ENCODE data around the gene TWIST2. TPM values are rescaled to one million over a fixed set of nuclear protein-coding genes. Genes with fewer than 3 reads are reported as not detected.

The TWIST2 gene
- total RNA-seq, 1 experiment from 2014 or later, result 0.22 TPM

DNA sequence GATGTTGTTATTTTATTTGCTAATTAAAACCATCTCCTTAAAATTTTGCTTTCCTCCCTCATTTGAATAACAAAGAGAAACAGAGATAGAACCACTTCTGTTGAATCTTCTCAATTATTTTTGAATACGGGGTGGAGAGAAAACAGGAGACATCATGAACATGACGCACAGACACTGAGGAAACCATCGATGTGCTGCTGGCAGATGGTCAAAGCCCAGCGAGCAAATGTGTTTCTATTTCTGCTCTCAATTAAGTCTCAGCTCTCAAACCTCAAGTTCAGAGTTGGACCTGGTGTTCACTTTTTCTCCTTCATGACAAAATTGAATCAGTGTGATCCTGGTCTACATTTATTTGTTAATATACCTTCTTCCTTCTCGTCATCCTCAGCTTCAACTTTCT lies 36.1 kb upstream of the TWIST2 start:
- no peak overlapping the region for H3K18ac ChIP-seq (ENCODE audit: insufficient read length, low read depth, low read length)
- H3K9ac ChIP-seq (ENCODE audit: extremely low read depth, insufficient read length, low read length), result no peak overlapping the region
- H3K27ac ChIP-seq (ENCODE audit: insufficient read length, low read depth, low read length), result no peak overlapping the region
- no peak overlapping the region for H4K8ac ChIP-seq (replicated peaks; ENCODE audit: insufficient read length, low read depth, low read length)
- H3K56ac ChIP-seq (ENCODE audit: insufficient read length, low read depth, low read length), result no peak overlapping the region
- H2AK5ac ChIP-seq (ENCODE audit: insufficient read length, low read length), result no peak overlapping the region
- no peak overlapping the region for H2AFZ ChIP-seq (ENCODE audit: low read length)
- Mint-ChIP-seq H3K4me3 (no peak overlapping the region), H3K27me3 (ENCODE audit: low read depth) (peaks cover 42% of the 10 kb centered on the region), H3K4me1 (no peaks in the 10 kb centered on the region), H3K27ac (no peak overlapping the region), H3K36me3 (ENCODE audit: insufficient read depth in 1 of 3, low read depth in 3 of 3) (peaks cover 4 to 14% (median 11%) of the 10 kb centered on the region in 3 experiments; a peak in 5 of 7 replicates), H3K9me3 (peaks cover 43 to 50% of the 10 kb centered on the region in 2 experiments)
- H2BK20ac ChIP-seq (ENCODE audit: low read depth, low read length, poor library complexity, severe bottlenecking), result no peak overlapping the region
- H3K14ac ChIP-seq (ENCODE audit: insufficient read depth, low read length), result no peak overlapping the region
- no peaks in the 10 kb centered on the region for H3K79me1 ChIP-seq (ENCODE audit: insufficient read depth, low read depth, low read length, poor library complexity, severe bottlenecking)
- H4K91ac ChIP-seq (ENCODE audit: insufficient read length, low read depth, low read length), result no peak overlapping the region
- H3K79me2 ChIP-seq (ENCODE audit: insufficient read depth, low read length), result no peaks in the 10 kb centered on the region
- no peak overlapping the region for H2BK12ac ChIP-seq (ENCODE audit: insufficient read length, low read depth, low read length)
- no peaks in the 10 kb centered on the region for H3K27me3 ChIP-seq (ENCODE audit: insufficient read depth, low read length)
- DNase-seq, result no peak
- H3K9me3 ChIP-seq (ENCODE audit: control insufficient read depth, low read depth, low read length), result no peaks in the 10 kb centered on the region
- no CpG with 5 or more reads among the region's 5 CpGs for WGBS (ENCODE audit: extremely low coverage, insufficient read length, low lambda C conversion rate)
- no peak overlapping the region for H2BK15ac ChIP-seq (ENCODE audit: low read depth, low read length)
- H3T11ph ChIP-seq (ENCODE audit: low read length), result no peak overlapping the region
- H3K4me1 ChIP-seq (ENCODE audit: insufficient read depth, low read length), result no peaks in the 10 kb centered on the region
- no peak overlapping the region for H2BK5ac ChIP-seq (ENCODE audit: insufficient read length, low read length)
- no peaks in the 10 kb centered on the region for H3K23me2 ChIP-seq (ENCODE audit: insufficient read length, low read depth, low read length, poor library complexity, severe bottlenecking)
- no peak overlapping the region for H2BK120ac ChIP-seq (ENCODE audit: low read depth, low read length, poor library complexity, severe bottlenecking)
- peaks cover 2% of the 10 kb centered on the region for H4K20me1 ChIP-seq (ENCODE audit: control insufficient read depth, insufficient read depth, insufficient read length)
- no peak overlapping the region for H4K5ac ChIP-seq (ENCODE audit: insufficient read length, low read depth, low read length)
- TF ChIP-seq, protein P1, sequence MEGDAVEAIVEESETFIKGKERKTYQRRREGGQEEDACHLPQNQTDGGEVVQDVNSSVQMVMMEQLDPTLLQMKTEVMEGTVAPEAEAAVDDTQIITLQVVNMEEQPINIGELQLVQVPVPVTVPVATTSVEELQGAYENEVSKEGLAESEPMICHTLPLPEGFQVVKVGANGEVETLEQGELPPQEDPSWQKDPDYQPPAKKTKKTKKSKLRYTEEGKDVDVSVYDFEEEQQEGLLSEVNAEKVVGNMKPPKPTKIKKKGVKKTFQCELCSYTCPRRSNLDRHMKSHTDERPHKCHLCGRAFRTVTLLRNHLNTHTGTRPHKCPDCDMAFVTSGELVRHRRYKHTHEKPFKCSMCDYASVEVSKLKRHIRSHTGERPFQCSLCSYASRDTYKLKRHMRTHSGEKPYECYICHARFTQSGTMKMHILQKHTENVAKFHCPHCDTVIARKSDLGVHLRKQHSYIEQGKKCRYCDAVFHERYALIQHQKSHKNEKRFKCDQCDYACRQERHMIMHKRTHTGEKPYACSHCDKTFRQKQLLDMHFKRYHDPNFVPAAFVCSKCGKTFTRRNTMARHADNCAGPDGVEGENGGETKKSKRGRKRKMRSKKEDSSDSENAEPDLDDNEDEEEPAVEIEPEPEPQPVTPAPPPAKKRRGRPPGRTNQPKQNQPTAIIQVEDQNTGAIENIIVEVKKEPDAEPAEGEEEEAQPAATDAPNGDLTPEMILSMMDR (conservative IDR thresholded peaks at IDR 0.05), result no peak
- no peak overlapping the region for H3K4ac ChIP-seq (ENCODE audit: low read depth, low read length)
- H3K23ac ChIP-seq (ENCODE audit: insufficient read length, low read depth, low read length), result no peak overlapping the region
- no peak overlapping the region for H3K4me2 ChIP-seq (ENCODE audit: insufficient read depth, insufficient read length, low read length)

All from H9 (cell line).